Caco-2 (cell line): ENCODE data around the gene METTL25B. TPM values are rescaled to one million over a fixed set of nuclear protein-coding genes. Genes with fewer than 3 reads are reported as not detected.

Experiments
- BruUV-seq: library from RNA; stranded (reverse); fragments of 400-500 nt; replicated peaks from 2 replicates; lab custom pipeline; 2021; lab: Mats Ljungman, UMichigan
- CTCF ChIA-PET: fragments of 300-600 bp; sonication (Branson Sonifier 250); formaldehyde crosslinking; loops from one replicate; lab custom pipeline; 2022; ENCODE audit warnings: antibody characterized with exemption; lab: Charles Lee
- POLR2A ChIA-PET: fragments of 300-600 bp; sonication (Branson Sonifier 250); formaldehyde crosslinking; loops from one replicate; lab custom pipeline; 2022; ENCODE audit warnings: antibody characterized with exemption; lab: Charles Lee
- DNase-seq, 2 experiments: peaks; one replicate each; pipeline versions ENCODE4 v3.0.0 to v3.0.0-alpha.2; 2020 to 2022
- H3K27me3 ChIP-seq: replicated peaks from 2 replicates; pipeline ENCODE4 v1.6.0; 2011; ENCODE audit warnings: low read length; ENCODE audit not compliant: control insufficient read depth, insufficient read depth
- H3K36me3 ChIP-seq: 2 replicates; pipeline ENCODE4 v1.5.1; 2011; ENCODE audit warnings: low read length; ENCODE audit not compliant: control insufficient read depth, insufficient read depth
- H3K4me1 ChIP-seq: fragments of 250-450 bp; sonication (Bioruptor Pico); 2 replicates; pipeline ENCODE4 v1.5.1; 2020; ENCODE audit warnings: mild to moderate bottlenecking
- H3K4me3 ChIP-seq: 2 replicates; pipeline ENCODE4 v1.5.1; 2011; ENCODE audit warnings: low read depth, mild to moderate bottlenecking, control low read depth, low read length
- H3K9me3 ChIP-seq: fragments of 250-450 bp; sonication (Bioruptor Pico); 2 replicates; pipeline ENCODE4 v1.5.1; 2020; ENCODE audit warnings: mild to moderate bottlenecking, moderate library complexity
- H3K27ac Mint-ChIP-seq: one replicate; pipeline ENCODE4 v1.8.0; 2022; ENCODE audit warnings: mixed read lengths; ENCODE audit not compliant: unreplicated experiment
- H3K27me3 Mint-ChIP-seq: one replicate; pipeline ENCODE4 v1.8.0; 2022; ENCODE audit warnings: mixed read lengths; ENCODE audit not compliant: insufficient read depth, unreplicated experiment
- H3K36me3 Mint-ChIP-seq: one replicate; pipeline ENCODE4 v1.8.0; 2022; ENCODE audit warnings: mild to moderate bottlenecking, mixed read lengths; ENCODE audit not compliant: insufficient read depth, unreplicated experiment
- H3K4me1 Mint-ChIP-seq: one replicate; pipeline ENCODE4 v1.8.0; 2022; ENCODE audit warnings: low read depth, mixed read lengths; ENCODE audit not compliant: unreplicated experiment
- H3K4me3 Mint-ChIP-seq: one replicate; pipeline ENCODE4 v1.8.0; 2022; ENCODE audit warnings: mild to moderate bottlenecking, moderate library complexity, mixed read lengths; ENCODE audit not compliant: unreplicated experiment
- H3K9me3 Mint-ChIP-seq: one replicate; pipeline ENCODE4 v1.8.0; 2022; ENCODE audit warnings: mixed read lengths; ENCODE audit not compliant: unreplicated experiment
- intact Hi-C: fragments of 100-400 bp; cut with micrococcal nuclease; formaldehyde crosslinking; loops from one replicate; pipeline ENCODE4 v1.10.0; 2022; ENCODE audit not compliant: unreplicated experiment
- total RNA-seq: library from RNA; stranded (reverse); gene quantifications from 2 replicates; pipeline ENCODE4 v1.2.3, GENCODE V29; 2022
- TF ChIP-seq, protein P1 (sequence below), 2 experiments: fragments of 200-600 bp in 1 of 2; IDR thresholded peaks; 1 replicate in 1 of 2; 2 replicates in 1 of 2; pipeline versions ENCODE4 v1.5.1 to v1.8.0; 2011 to 2022; ENCODE audit warnings: antibody characterized with exemption in 1 of 2, control low read depth in 1 of 2, inconsistent platforms in 1 of 2, low read depth in 1 of 2, low read length in 1 of 2, mild to moderate bottlenecking in 1 of 2, moderate library complexity in 1 of 2; ENCODE audit not compliant: insufficient read depth in 1 of 2, severe bottlenecking in 1 of 2, unreplicated experiment in 1 of 2

Gene METTL25B
- total RNA-seq, 1 experiment from 2014 or later: 26.6 TPM

DNA sequence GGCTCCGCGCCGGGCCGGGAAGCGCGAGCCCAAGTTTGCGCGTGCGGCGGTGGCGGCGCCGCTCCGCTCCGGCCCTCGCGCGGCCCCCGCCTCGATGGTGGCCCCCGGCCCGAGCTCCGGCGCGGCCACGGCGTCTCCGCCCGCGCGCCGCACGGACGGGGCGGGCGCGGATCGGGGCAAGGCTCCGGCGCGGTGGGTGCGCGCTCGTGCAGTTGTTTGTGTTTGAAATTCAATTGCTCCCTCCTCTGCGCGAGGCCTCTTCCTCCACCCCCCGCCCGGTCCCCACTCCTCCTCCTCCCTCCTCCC is 23.1 kb downstream of the METTL25B start, which contains the start of gene HDGF:
Gene HDGF, minus strand, starts transcription at position 225 of the 306 bp plus-strand sequence. CDS start 246 bp downstream, outside the sequence.
- no peaks in the 10 kb centered on the region for H3K9me3 ChIP-seq
- no peaks in the 10 kb centered on the region for H3K27me3 ChIP-seq
- intact Hi-C loops: loop anchor here (1.0 kb wide), 2 partner anchors 16 to 23 kb away; partner anchors contain the start of genes ISG20L2, METTL25B and PRCC
- no peaks in the 10 kb centered on the region for H3K27me3 Mint-ChIP-seq
- no TSS peak for BruUV-seq
- POLR2A ChIA-PET: interaction anchor here (0.6 to 3.3 kb wide), 11 partner anchors 11 to 439 kb away, joined by 3 to 74 read pairs (median 4); partner anchors contain the start of genes ISG20L2, METTL25B, MRPL24 and PRCC
- H3K4me3 ChIP-seq: peak within 1 kb of the TSS; percentile 55
- TF ChIP-seq, protein P1, sequence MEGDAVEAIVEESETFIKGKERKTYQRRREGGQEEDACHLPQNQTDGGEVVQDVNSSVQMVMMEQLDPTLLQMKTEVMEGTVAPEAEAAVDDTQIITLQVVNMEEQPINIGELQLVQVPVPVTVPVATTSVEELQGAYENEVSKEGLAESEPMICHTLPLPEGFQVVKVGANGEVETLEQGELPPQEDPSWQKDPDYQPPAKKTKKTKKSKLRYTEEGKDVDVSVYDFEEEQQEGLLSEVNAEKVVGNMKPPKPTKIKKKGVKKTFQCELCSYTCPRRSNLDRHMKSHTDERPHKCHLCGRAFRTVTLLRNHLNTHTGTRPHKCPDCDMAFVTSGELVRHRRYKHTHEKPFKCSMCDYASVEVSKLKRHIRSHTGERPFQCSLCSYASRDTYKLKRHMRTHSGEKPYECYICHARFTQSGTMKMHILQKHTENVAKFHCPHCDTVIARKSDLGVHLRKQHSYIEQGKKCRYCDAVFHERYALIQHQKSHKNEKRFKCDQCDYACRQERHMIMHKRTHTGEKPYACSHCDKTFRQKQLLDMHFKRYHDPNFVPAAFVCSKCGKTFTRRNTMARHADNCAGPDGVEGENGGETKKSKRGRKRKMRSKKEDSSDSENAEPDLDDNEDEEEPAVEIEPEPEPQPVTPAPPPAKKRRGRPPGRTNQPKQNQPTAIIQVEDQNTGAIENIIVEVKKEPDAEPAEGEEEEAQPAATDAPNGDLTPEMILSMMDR (IDR thresholded peaks at IDR 0.05; ENCODE audit: insufficient read depth in 1 of 2, low read depth in 1 of 2, low read length in 1 of 2, severe bottlenecking in 1 of 2, unreplicated experiment in 1 of 2): no peak
- peaks cover 3% of the 10 kb centered on the region for H3K36me3 ChIP-seq
- peaks cover 28% of the 10 kb centered on the region for H3K36me3 Mint-ChIP-seq
- H3K4me1 Mint-ChIP-seq: peaks cover 21% of the 10 kb centered on the region
- H3K4me3 Mint-ChIP-seq: peak within 1 kb of the TSS; percentile 79
- H3K4me1 ChIP-seq: peaks cover 34% of the 10 kb centered on the region
- peak within 1 kb of the TSS; percentile 100 for H3K27ac Mint-ChIP-seq
- CTCF ChIA-PET: interaction anchor here (0.6 to 2.5 kb wide), 8 partner anchors 10 to 62 kb away, joined by 3 to 24 read pairs (median 4); partner anchors contain the start of genes ISG20L2, METTL25B, MRPL24 and PRCC
- no peaks in the 10 kb centered on the region for H3K9me3 Mint-ChIP-seq
- no peak for DNase-seq

DNA sequence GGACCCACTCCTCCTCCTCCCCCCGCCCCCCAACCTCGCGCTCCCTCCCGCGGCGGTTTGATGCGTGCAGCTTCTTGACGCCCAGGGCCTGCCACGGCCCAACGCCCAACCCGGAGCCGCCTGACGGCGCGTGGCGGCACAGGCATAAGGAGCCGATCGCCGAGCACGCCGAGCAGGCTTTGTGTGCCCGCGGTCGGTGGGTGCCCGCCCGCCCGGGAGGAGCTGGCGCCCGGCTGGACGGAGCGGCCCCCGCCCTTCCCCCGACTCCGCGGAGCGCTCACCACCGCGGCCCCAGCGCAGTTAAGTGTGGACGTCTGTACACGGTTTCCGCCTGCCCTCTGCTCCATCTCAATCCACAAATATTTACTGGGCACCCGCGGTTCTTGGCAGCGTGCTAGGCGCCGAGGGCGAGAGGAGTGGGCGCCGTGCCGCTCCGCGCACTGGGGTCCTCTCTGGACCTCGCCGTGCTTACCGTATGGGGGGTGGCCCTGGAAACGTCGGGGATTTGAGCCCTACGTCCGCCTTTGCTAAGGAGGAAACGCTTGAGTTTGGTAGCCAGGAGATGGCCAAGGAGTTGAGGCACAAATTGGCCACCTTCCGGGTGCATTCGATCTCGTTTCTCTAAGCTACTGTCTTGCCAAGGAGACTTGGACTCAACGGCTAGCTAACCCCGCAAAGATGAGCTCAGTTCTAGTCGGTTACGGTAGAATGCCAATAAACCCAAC is 23.6 kb downstream of the METTL25B start:
- Mint-ChIP-seq H3K27me3 (no peaks in the 10 kb centered on the region), H3K4me1 (peaks cover 21% of the 10 kb centered on the region), H3K36me3 (peaks cover 23% of the 10 kb centered on the region), H3K27ac (peak overlapping the region; percentile 100), H3K4me3 (peak overlapping the region; percentile 79), H3K9me3 (no peaks in the 10 kb centered on the region)
- Histone ChIP-seq H3K27me3 (no peaks in the 10 kb centered on the region), H3K9me3 (no peaks in the 10 kb centered on the region), H3K4me1 (peaks cover 34% of the 10 kb centered on the region), H3K36me3 (peaks cover 3% of the 10 kb centered on the region), H3K4me3 (peak overlapping the region; percentile 55)
- TF ChIP-seq, protein P1 (IDR thresholded peaks at IDR 0.05; ENCODE audit: insufficient read depth in 1 of 2, low read depth in 1 of 2, low read length in 1 of 2, severe bottlenecking in 1 of 2, unreplicated experiment in 1 of 2): peak in 1 of 2 experiments; percentile 23
- DNase-seq: peak; percentile 96 to 99
- intact Hi-C loops: loop anchor here (1.0 kb wide), 2 partner anchors 15 to 24 kb away; partner anchors contain the start of genes ISG20L2, METTL25B and PRCC
- CTCF ChIA-PET: interaction anchor here (0.6 to 2.5 kb wide), 9 partner anchors 10 to 63 kb away, joined by 3 to 24 read pairs (median 4); partner anchors contain the start of genes ISG20L2, METTL25B, MRPL24 and PRCC
- POLR2A ChIA-PET: interaction anchor here (0.6 to 3.3 kb wide), 10 partner anchors 11 to 439 kb away, joined by 3 to 74 read pairs (median 4); partner anchors contain the start of genes ISG20L2, METTL25B, MRPL24 and PRCC
- no TSS peak for BruUV-seq

DNA sequence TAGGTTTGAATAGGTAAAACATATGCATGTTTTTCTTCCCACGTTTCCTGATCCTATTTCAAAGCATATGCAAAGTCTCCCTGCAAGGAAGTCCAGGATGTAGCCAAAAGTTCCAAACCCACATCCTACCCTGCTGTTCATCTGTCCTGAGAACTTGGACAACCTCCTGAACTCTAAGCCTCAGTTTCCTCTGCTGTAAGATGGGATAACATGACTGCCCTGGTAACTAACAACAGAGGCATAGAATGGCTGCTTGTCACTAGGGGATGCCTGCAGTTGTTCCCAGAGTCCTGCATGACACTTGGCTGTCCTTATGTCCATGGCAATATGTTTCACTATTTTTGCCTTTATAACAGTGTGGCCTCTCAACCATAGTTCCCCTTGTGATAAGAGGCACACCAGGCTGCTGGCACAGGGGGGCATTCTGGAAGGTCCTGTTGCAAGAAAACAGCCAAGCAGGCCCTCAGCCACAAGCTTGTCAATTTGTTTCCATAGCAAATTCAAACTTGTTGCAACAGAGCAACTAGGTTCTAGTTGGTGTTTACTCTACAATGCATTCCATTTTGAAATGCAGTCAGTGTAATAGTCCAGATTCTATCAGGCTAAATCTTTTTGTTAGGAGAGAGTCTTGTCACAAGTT is 24.7 kb downstream of the METTL25B start:
- H3K9me3 Mint-ChIP-seq: no peaks in the 10 kb centered on the region
- ChIA-PET CTCF (interaction anchor here (0.6 to 2.5 kb wide), 6 partner anchors 8 to 137 kb away, joined by 3 to 24 read pairs (median 8); partner anchors contain the start of genes ISG20L2, METTL25B and MRPL24), POLR2A (interaction anchor here (1.6 to 3.3 kb wide), 4 partner anchors 12 to 63 kb away, joined by 4 to 74 read pairs (median 30); partner anchors contain the start of genes ISG20L2, METTL25B, MRPL24 and PRCC)
- H3K27ac Mint-ChIP-seq: peak overlapping the region; percentile 100
- peak overlapping the region; percentile 79 for H3K4me3 Mint-ChIP-seq
- peaks cover 18% of the 10 kb centered on the region for H3K36me3 Mint-ChIP-seq
- intact Hi-C loops: no loop called here
- H3K9me3 ChIP-seq: no peaks in the 10 kb centered on the region
- TF ChIP-seq, protein P1 (IDR thresholded peaks at IDR 0.05; ENCODE audit: insufficient read depth in 1 of 2, low read depth in 1 of 2, low read length in 1 of 2, severe bottlenecking in 1 of 2, unreplicated experiment in 1 of 2): no peak
- peaks cover 29% of the 10 kb centered on the region for H3K4me1 ChIP-seq
- TSS peak; percentile 55 for BruUV-seq
- DNase-seq: no peak
- peak overlapping the region; percentile 55 for H3K4me3 ChIP-seq
- H3K27me3 Mint-ChIP-seq: no peaks in the 10 kb centered on the region
- H3K27me3 ChIP-seq: no peaks in the 10 kb centered on the region
- H3K36me3 ChIP-seq: peaks cover 3% of the 10 kb centered on the region
- peaks cover 13% of the 10 kb centered on the region for H3K4me1 Mint-ChIP-seq
